HepG2 (cell line): ENCODE measurements around the gene TRABD. TPM values are rescaled to one million over a fixed set of nuclear protein-coding genes. Genes with fewer than 3 reads are reported as not detected.

Experiments
- AKNA ChIP-seq: sonication (generic); formaldehyde crosslinking; IDR thresholded peaks from 2 replicates; pipeline ENCODE4 v1.4.0; 2020; ENCODE audit warnings: missing genetic modification reagents, borderline replicate concordance
- CREB1 ChIP-seq, 2 experiments: fragments of 450-650 bp in 1 of 2; IDR thresholded peaks; 2 replicates each; pipeline ENCODE4 v1.6.1; 2016 to 2017; ENCODE audit warnings: control low read depth in 1 of 2, mild to moderate bottlenecking in 1 of 2, missing compliant biosample characterization in 1 of 2, missing genetic modification characterization in 1 of 2
- LCORL ChIP-seq, 2 experiments: fragments of 450-650 bp in 1 of 2; sonication (generic) in 1 of 2; formaldehyde crosslinking in 1 of 2; IDR thresholded peaks; 2 replicates each; pipeline versions ENCODE4 v1.5.0 to v1.6.1; 2017 to 2020; ENCODE audit warnings: antibody characterized with exemption in 1 of 2, missing genetic modification reagents in 1 of 2
- NFAT5 ChIP-seq: sonication (generic); formaldehyde crosslinking; IDR thresholded peaks from 2 replicates; pipeline ENCODE4 v1.4.0; 2020; ENCODE audit warnings: missing genetic modification reagents
- RORA ChIP-seq: sonication (generic); formaldehyde crosslinking; IDR thresholded peaks from 2 replicates; pipeline ENCODE4 v1.5.0; 2020; ENCODE audit warnings: mild to moderate bottlenecking, missing genetic modification reagents, moderate library complexity
- SOX6 ChIP-seq, 2 experiments: fragments of 450-650 bp in 1 of 2; sonication (generic) in 1 of 2; formaldehyde crosslinking in 1 of 2; IDR thresholded peaks; 2 replicates each; pipeline versions ENCODE4 v1.4.0 to v1.6.1; 2017 to 2020; ENCODE audit warnings: antibody characterized with exemption in 1 of 2, mild to moderate bottlenecking in 1 of 2, missing genetic modification reagents in 1 of 2
- SSRP1 ChIP-seq: IDR thresholded peaks from 2 replicates; pipeline ENCODE4 v1.6.1; 2016; ENCODE audit warnings: control low read depth
- TMF1 ChIP-seq: sonication (generic); formaldehyde crosslinking; IDR thresholded peaks from 2 replicates; pipeline ENCODE4 v1.8.1; 2022; ENCODE audit warnings: low read depth, missing genetic modification reagents
- TRAFD1 ChIP-seq: sonication (generic); formaldehyde crosslinking; IDR thresholded peaks from 2 replicates; pipeline ENCODE4 v1.5.1; 2020; ENCODE audit warnings: missing genetic modification reagents, mild to moderate bottlenecking, borderline replicate concordance
- UBTF ChIP-seq: sonication (generic); formaldehyde crosslinking; IDR thresholded peaks from 2 replicates; pipeline ENCODE4 v1.4.0; 2020; ENCODE audit warnings: mild to moderate bottlenecking, missing genetic modification reagents
- ZNF773 ChIP-seq: sonication (generic); formaldehyde crosslinking; IDR thresholded peaks from 2 replicates; pipeline ENCODE4 v1.4.0; 2020; ENCODE audit warnings: missing genetic modification reagents, borderline replicate concordance
- polyA plus RNA-seq, 8 experiments: library from polyadenylated mRNA; depleted of rRNA in 3 of 8; stranded (reverse) in 7 of 8; unstranded in 1 of 8; fragments of >200 nt; fragmentation: Illumina TruSeq in 4 of 8; extraction: Trizol in 4 of 8; gene quantifications; 2 replicates each; pipeline versions ENCODE4 v1.2.1 to v1.2.3, GENCODE V29; 2011 to 2016; ENCODE audit warnings: low read depth in 4 of 8, missing spikeins in 1 of 8, mixed read lengths in 1 of 8; ENCODE audit not compliant: insufficient read depth in 1 of 8
- total RNA-seq, 5 experiments: library from RNA; depleted of rRNA; stranded (reverse); fragments of >200 nt; fragmentation: Illumina TruSeq; extraction: Trizol; gene quantifications; 2 replicates each; pipeline ENCODE4 v1.2.3, GENCODE V29; 2016; ENCODE audit warnings: low read depth in 1 of 5

The TRABD gene
- total and polyA plus RNA-seq, 2 of the 13 experiments (the other 11 are each of a cell fraction or from before 2014, with no cell fraction given), result 21.5 to 28.9 TPM

- TF ChIP-seq TMF1 (CRISPR knock-in tag) (0 out of 2 replicates have a peak, but pooled peaks have one; percentile 25), UBTF (CRISPR knock-in tag) (peak; percentile 32; the same call in 1 of the 2 replicates), AKNA (CRISPR knock-in tag) (no peak), LCORL (IDR thresholded peaks at IDR 0.05) (0 out of 2 replicates have a peak, but pooled peaks have one; percentile 32), LCORL (CRISPR knock-in tag; IDR thresholded peaks at IDR 0.05) (peak; percentile 92), NFAT5 (CRISPR knock-in tag) (no peak), ZNF773 (CRISPR knock-in tag) (no peak), SSRP1 (CRISPR knock-in tag) (0 out of 2 replicates have a peak, but pooled peaks have one; percentile 61), SOX6 (IDR thresholded peaks at IDR 0.05) (no peak), SOX6 (CRISPR knock-in tag; IDR thresholded peaks at IDR 0.05) (peak; percentile 58; the same call in 1 of the 2 replicates), RORA (CRISPR knock-in tag) (no peak), TRAFD1 (CRISPR knock-in tag) (no peak), CREB1 (IDR thresholded peaks at IDR 0.05) (0 out of 2 replicates have a peak, but pooled peaks have one; percentile 10), CREB1 (CRISPR knock-in tag; IDR thresholded peaks at IDR 0.05) (no peak)
These were observed 39.1 kb upstream of the TRABD start (continued) for GRCh38 chr22:50146439-50147238.
